Measurements from ENCODE around the gene AKAP1. TPM values are rescaled to one million over a fixed set of nuclear protein-coding genes. Genes with fewer than 3 reads are reported as not detected.
"Not testable (repeated sequence)": the region's sequence is repeated elsewhere in the genome, so short reads cannot be mapped to it uniquely, and the experiment has no call there.

The AKAP1 gene
- total RNA-seq, 2 experiments from 2014 or later, result 20.3 to 23.1 TPM

GRCh38 chr17:57097832-57098421, 12.9 kb downstream of the AKAP1 start:
- Mint-ChIP-seq H3K36me3 (ENCODE audit: low read depth) (no peaks in the 10 kb centered on the region), H3K4me1 (ENCODE audit: low read depth) (peaks cover 27% of the 10 kb centered on the region), H3K27me3 (no peaks in the 10 kb centered on the region), H3K4me3 (no peak overlapping the region), H3K9me3 (no peaks in the 10 kb centered on the region), H3K27ac (no peak overlapping the region)
- Histone ChIP-seq H3K27ac (ENCODE audit: low read depth in 1 of 2, low read length in 2 of 2) (no peak overlapping the region), H3K36me3 (ENCODE audit: insufficient read depth, low read length) (peaks cover 7% of the 10 kb centered on the region), H3K4me3 (ENCODE audit: low read length) (no peak overlapping the region), H3K27me3 (ENCODE audit: control insufficient read depth in 1 of 2, insufficient read depth in 2 of 2, low read length in 2 of 2) (no peaks in the 10 kb centered on the region), H3K9me3 (ENCODE audit: control insufficient read depth in 1 of 2, insufficient read depth in 1 of 2, low read length in 2 of 2) (no peaks in the 10 kb centered on the region), H3K4me1 (ENCODE audit: insufficient read depth, low read length) (peaks cover 16% of the 10 kb centered on the region)
- ChIA-PET POLR2A (no interaction called here), CTCF (no interaction called here)
- intact Hi-C loops (cut with DNase I, micrococcal nuclease), result no loop called here
- TF ChIP-seq CTCF (IDR thresholded peaks at IDR 0.05), result no peak
- no peak for ATAC-seq (ENCODE audit: poor library complexity)
- no peak for DNase-seq

- H3K4me3 ChIP-seq (ENCODE audit: low read length), result no peak overlapping the region
- peaks cover 7% of the 10 kb centered on the region for H3K36me3 ChIP-seq (ENCODE audit: insufficient read depth, low read length)
- Mint-ChIP-seq H3K27me3 (no peaks in the 10 kb centered on the region), H3K9me3 (no peaks in the 10 kb centered on the region), H3K27ac (no peak overlapping the region), H3K4me1 (ENCODE audit: low read depth) (peaks cover 24% of the 10 kb centered on the region), H3K4me3 (no peak overlapping the region), H3K36me3 (ENCODE audit: low read depth) (no peaks in the 10 kb centered on the region)
- H3K27me3 ChIP-seq (ENCODE audit: control insufficient read depth in 1 of 2, insufficient read depth in 2 of 2, low read length in 2 of 2), result no peaks in the 10 kb centered on the region
- no peak for TF ChIP-seq CTCF (IDR thresholded peaks at IDR 0.05)
- POLR2A ChIA-PET, result no interaction called here
- intact Hi-C loops (cut with DNase I, micrococcal nuclease), result no loop called here
- H3K9me3 ChIP-seq (ENCODE audit: control insufficient read depth in 1 of 2, insufficient read depth in 1 of 2, low read length in 2 of 2), result no peaks in the 10 kb centered on the region
- no peak overlapping the region for H3K27ac ChIP-seq (ENCODE audit: low read depth in 1 of 2, low read length in 2 of 2)
- DNase-seq (no peak), ATAC-seq (ENCODE audit: poor library complexity) (no peak)
- CTCF ChIA-PET, result no interaction called here
- peaks cover 16% of the 10 kb centered on the region for H3K4me1 ChIP-seq (ENCODE audit: insufficient read depth, low read length)
Measured at GRCh38 chr17:57099165-57099564, 14.1 kb downstream of the AKAP1 start.

GRCh38 chr17:57102122-57102521, 17.1 kb downstream of the AKAP1 start:
- Mint-ChIP-seq H3K36me3 (ENCODE audit: low read depth) (peaks cover 8% of the 10 kb centered on the region), H3K9me3 (no peaks in the 10 kb centered on the region), H3K4me1 (ENCODE audit: low read depth) (peaks cover 24% of the 10 kb centered on the region), H3K27me3 (no peaks in the 10 kb centered on the region), H3K4me3 (no peak overlapping the region), H3K27ac (no peak overlapping the region)
- H3K4me1 ChIP-seq (ENCODE audit: insufficient read depth, low read length), result peaks cover 14% of the 10 kb centered on the region
- H3K4me3 ChIP-seq (ENCODE audit: low read length), result no peak overlapping the region
- H3K27ac ChIP-seq (ENCODE audit: low read depth in 1 of 2, low read length in 2 of 2), result no peak overlapping the region
- peaks cover 14% of the 10 kb centered on the region for H3K36me3 ChIP-seq (ENCODE audit: insufficient read depth, low read length)
- no peak for DNase-seq
- no peak for TF ChIP-seq CTCF (IDR thresholded peaks at IDR 0.05)
- ATAC-seq (ENCODE audit: poor library complexity), result no peak
- POLR2A ChIA-PET, result interaction anchor here (1.1 kb wide), 1 partner anchor 13 kb away, joined by 4 read pairs; no protein-coding TSS in a partner anchor
- intact Hi-C loops (cut with DNase I, micrococcal nuclease), result no loop called here
- H3K9me3 ChIP-seq (ENCODE audit: control insufficient read depth in 1 of 2, insufficient read depth in 1 of 2, low read length in 2 of 2), result no peaks in the 10 kb centered on the region
- CTCF ChIA-PET, result no interaction called here
- H3K27me3 ChIP-seq (ENCODE audit: control insufficient read depth in 1 of 2, insufficient read depth in 2 of 2, low read length in 2 of 2), result no peaks in the 10 kb centered on the region

- H3K4me3 Mint-ChIP-seq; CTCF ChIA-PET; H3K27ac Mint-ChIP-seq; H3K27me3 Mint-ChIP-seq; H3K9me3 Mint-ChIP-seq; H3K27me3 ChIP-seq (ENCODE audit: control insufficient read depth in 1 of 2, insufficient read depth in 2 of 2, low read length in 2 of 2); H3K27ac ChIP-seq (ENCODE audit: low read depth in 1 of 2, low read length in 2 of 2); H3K36me3 Mint-ChIP-seq (ENCODE audit: low read depth); H3K9me3 ChIP-seq (ENCODE audit: control insufficient read depth in 1 of 2, insufficient read depth in 1 of 2, low read length in 2 of 2); DNase-seq; H3K4me3 ChIP-seq (ENCODE audit: low read length); intact Hi-C loops (cut with DNase I, micrococcal nuclease); ATAC-seq (ENCODE audit: poor library complexity): not testable (repeated sequence)
- Histone ChIP-seq H3K36me3 (ENCODE audit: insufficient read depth, low read length) (peaks cover 14% of the 10 kb centered on the region), H3K4me1 (ENCODE audit: insufficient read depth, low read length) (peaks cover 14% of the 10 kb centered on the region)
- POLR2A ChIA-PET, result interaction anchor here (1.1 kb wide), 1 partner anchor 14 kb away, joined by 4 read pairs; no protein-coding TSS in a partner anchor
- H3K4me1 Mint-ChIP-seq (ENCODE audit: low read depth), result peaks cover 24% of the 10 kb centered on the region
Measured at GRCh38 chr17:57102660-57103059, 17.6 kb downstream of the AKAP1 start.

All from CD4-positive, alpha-beta T cell (primary cell).